Spleen (tissue), 13 donors: Measurements from ENCODE around the gene RHBDD1. TPM values are rescaled to one million over a fixed set of nuclear protein-coding genes. Genes with fewer than 3 reads are reported as not detected.
A peak's percentile ranks its signal among the peaks of the same experiment; 100 is the strongest.

ENCODE experiments used
- DNase-seq: peaks from one replicate; pipeline ENCODE4 v3.0.0-alpha.2; 2020
- H3K27ac ChIP-seq, 8 donors: fragments of 200-600 bp; sonication (generic) in 7 of 8; 1 replicate in 4 of 8; 2 replicates in 4 of 8; pipeline versions ENCODE4 v1.5.0 to v1.8.0; 2016 to 2021; ENCODE audit warnings: inconsistent platforms in 4 of 8, mild to moderate bottlenecking in 4 of 8, moderate library complexity in 1 of 8
- H3K27me3 ChIP-seq, 7 donors: fragments of 200-600 bp; sonication (generic) in 6 of 7; replicated peaks in 1 of 7; 1 replicate in 4 of 7; 2 replicates in 3 of 7; pipeline versions ENCODE4 v1.5.0 to v1.8.0; 2016 to 2021; ENCODE audit warnings: inconsistent platforms in 3 of 7, mild to moderate bottlenecking in 1 of 7
- H3K36me3 ChIP-seq, 6 donors: fragments of 200-600 bp; sonication (generic) in 5 of 6; 1 replicate in 4 of 6; 2 replicates in 2 of 6; pipeline versions ENCODE4 v1.5.0 to v1.8.0; 2016 to 2021; ENCODE audit warnings: inconsistent platforms in 2 of 6
- H3K4me1 ChIP-seq, 6 donors: fragments of 200-600 bp; sonication (generic) in 5 of 6; 1 replicate in 3 of 6; 2 replicates in 3 of 6; pipeline versions ENCODE4 v1.5.0 to v1.8.0; 2016 to 2021; ENCODE audit warnings: inconsistent platforms in 3 of 6
- H3K4me3 ChIP-seq, 8 donors: fragments of 200-600 bp; sonication (generic) in 7 of 8; 1 replicate in 4 of 8; 2 replicates in 4 of 8; pipeline versions ENCODE4 v1.5.0 to v1.8.0; 2016 to 2021; ENCODE audit warnings: inconsistent platforms in 4 of 8, mild to moderate bottlenecking in 4 of 8, moderate library complexity in 2 of 8
- H3K9me3 ChIP-seq, 8 donors: fragments of 200-600 bp; sonication (generic) in 7 of 8; 1 replicate in 4 of 8; 2 replicates in 4 of 8; pipeline versions ENCODE4 v1.5.0 to v1.8.0; 2016 to 2021; ENCODE audit warnings: inconsistent platforms in 4 of 8
- POLR2A ChIP-seq, 3 donors: fragments of 450-650 bp; IDR thresholded peaks; one replicate each; pipeline ENCODE4 v1.5.1; 2017; ENCODE audit warnings: antibody characterized with exemption in 3 of 3, mild to moderate bottlenecking in 1 of 3
- POLR2AphosphoS5 ChIP-seq, 3 donors: sonication (generic); formaldehyde crosslinking; IDR thresholded peaks; one replicate each; pipeline ENCODE4 v1.5.1; 2017; ENCODE audit warnings: antibody characterized with exemption in 3 of 3
- WGBS, 5 donors: extraction: QIAGEN DNeasy Blood & Tissue Kit in 3 of 5; methylation state at CpG; one replicate each; pipeline versions ENCODE4 v1.1.5 to v1.1.7; 2013 to 2018; 5-methylcytosine and 5-hydroxymethylcytosine counted together
- intact Hi-C: fragments of 100-400 bp; cut with DNase I; formaldehyde crosslinking; loops from one replicate; pipeline ENCODE4 v1.15.0; 2023; ENCODE audit warnings: low total_unique reads
- long read RNA-seq, 2 donors: transcript quantifications; one replicate each; lab custom pipeline, GENCODE V29; 2026
- polyA plus RNA-seq, 3 donors: library from polyadenylated mRNA; stranded (reverse); fragments of 200-250 nt; gene quantifications; one replicate each; pipeline ENCODE4 v1.2.1, GENCODE V29; 2013
- total RNA-seq, 7 donors: library from RNA; depleted of rRNA in 3 of 7; stranded (reverse); fragments of >200 nt in 3 of 7; fragmentation: NEBNext Ultra II Directional in 4 of 7; extraction: Animal tissue kit (Norgen Biotek cat#: 25700) in 4 of 7; gene quantifications; one replicate each; pipeline versions ENCODE4 v1.1.0 to v1.2.1, GENCODE V29; 2016 to 2021
- TF ChIP-seq, protein P1 (sequence below), 11 experiments: fragments of 200-600 bp in 7 of 11; fragments of 450-650 bp in 4 of 11; sonication (generic) in 4 of 11; IDR thresholded peaks in 8 of 11; conservative IDR thresholded peaks in 3 of 11; 1 replicate in 7 of 11; 2 replicates in 4 of 11; pipeline versions ENCODE4 v1.4.0 to v1.8.0; 2016 to 2021; ENCODE audit warnings: antibody characterized with exemption in 11 of 11, inconsistent platforms in 4 of 11, mild to moderate bottlenecking in 1 of 11
- donor health status: healthy with polysubstance abuse.
- donor health status: DM: no; HTN: no; CAD: no; lungs with moderate emphysema.
- donor health status: DM: no; HTN: no; CAD: no.
- donor health status: Bipolar disorder and iron deficiency.
- donor health status: healthy.
- donor health status: DM: no; HTN: no; CAD: no.
- donor health status: DM: yes; HTN: yes; CAD: no.

RHBDD1 gene, protein sequence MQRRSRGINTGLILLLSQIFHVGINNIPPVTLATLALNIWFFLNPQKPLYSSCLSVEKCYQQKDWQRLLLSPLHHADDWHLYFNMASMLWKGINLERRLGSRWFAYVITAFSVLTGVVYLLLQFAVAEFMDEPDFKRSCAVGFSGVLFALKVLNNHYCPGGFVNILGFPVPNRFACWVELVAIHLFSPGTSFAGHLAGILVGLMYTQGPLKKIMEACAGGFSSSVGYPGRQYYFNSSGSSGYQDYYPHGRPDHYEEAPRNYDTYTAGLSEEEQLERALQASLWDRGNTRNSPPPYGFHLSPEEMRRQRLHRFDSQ
- total RNA-seq (10 to 100 TPM; 27.1 to 67.5 (median 51.2) TPM), polyA plus RNA-seq (1 to 10 TPM; 6.1 to 8.0 (median 7.6) TPM)
- long read RNA-seq, donor 1, full-length matches to known transcripts = 1 of 1 reads
- long read RNA-seq, donor 1, partial matches to known transcripts = 0 of 1 reads
- long read RNA-seq, donor 1, other reads (novel, unspliced or antisense) = 0 of 1 reads
- long read RNA-seq, donor 2, full-length matches to known transcripts = 1 of 1 reads
- long read RNA-seq, donor 2, partial matches to known transcripts = 0 of 1 reads
- long read RNA-seq, donor 2, other reads (novel, unspliced or antisense) = 0 of 1 reads

DNA sequence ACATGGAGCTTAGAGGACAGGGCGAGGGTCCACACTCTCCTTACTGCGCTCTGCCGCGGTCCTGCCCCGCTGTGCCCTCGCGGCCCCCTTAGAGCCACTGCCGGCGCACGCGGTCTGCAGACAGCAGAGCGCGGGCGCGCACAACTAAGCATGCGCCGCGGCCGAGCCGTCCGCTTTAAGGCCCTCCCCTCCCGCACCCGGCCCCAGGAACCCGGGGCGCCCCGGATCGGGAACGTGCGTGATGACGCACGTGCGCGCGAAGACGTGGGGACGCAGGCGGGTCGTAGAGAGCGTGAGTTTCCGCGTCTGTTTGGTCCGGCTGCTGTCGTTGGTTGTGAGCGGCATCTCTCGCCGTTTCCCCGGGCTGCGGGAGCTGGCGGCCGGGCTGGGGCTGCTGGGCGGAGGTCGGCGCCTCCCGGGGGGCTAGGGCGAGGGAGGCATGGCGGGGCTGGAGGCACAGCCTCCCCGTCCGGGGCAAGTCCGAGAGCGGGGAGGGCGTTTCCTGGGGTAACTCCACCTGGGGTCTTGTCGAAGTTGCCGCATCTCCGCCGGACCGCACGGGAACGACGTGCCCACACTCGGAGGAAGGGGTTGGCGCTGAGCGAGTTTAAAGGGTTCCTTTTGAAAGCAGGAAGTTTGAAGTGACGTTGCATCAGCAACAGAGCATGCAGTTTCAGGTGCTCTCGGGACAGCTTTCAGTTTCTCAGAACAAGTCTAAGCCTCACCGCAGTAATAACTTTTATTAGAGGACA is at the start of gene RHBDD1:
Gene RHBDD1 (plus strand): TSS at position 259 of the 752 bp plus-strand sequence. CDS start 28,640 bp downstream, outside the sequence.
- no peaks in the 10 kb centered on the region for H3K27me3 ChIP-seq
- peak within 1 kb of the TSS; percentile 97 to 100 (median 99) for H3K27ac ChIP-seq
- TF ChIP-seq, protein P1, sequence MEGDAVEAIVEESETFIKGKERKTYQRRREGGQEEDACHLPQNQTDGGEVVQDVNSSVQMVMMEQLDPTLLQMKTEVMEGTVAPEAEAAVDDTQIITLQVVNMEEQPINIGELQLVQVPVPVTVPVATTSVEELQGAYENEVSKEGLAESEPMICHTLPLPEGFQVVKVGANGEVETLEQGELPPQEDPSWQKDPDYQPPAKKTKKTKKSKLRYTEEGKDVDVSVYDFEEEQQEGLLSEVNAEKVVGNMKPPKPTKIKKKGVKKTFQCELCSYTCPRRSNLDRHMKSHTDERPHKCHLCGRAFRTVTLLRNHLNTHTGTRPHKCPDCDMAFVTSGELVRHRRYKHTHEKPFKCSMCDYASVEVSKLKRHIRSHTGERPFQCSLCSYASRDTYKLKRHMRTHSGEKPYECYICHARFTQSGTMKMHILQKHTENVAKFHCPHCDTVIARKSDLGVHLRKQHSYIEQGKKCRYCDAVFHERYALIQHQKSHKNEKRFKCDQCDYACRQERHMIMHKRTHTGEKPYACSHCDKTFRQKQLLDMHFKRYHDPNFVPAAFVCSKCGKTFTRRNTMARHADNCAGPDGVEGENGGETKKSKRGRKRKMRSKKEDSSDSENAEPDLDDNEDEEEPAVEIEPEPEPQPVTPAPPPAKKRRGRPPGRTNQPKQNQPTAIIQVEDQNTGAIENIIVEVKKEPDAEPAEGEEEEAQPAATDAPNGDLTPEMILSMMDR (IDR thresholded peaks at IDR 0.05 in 8 of 11, conservative IDR thresholded peaks at IDR 0.05 in 3 of 11) = peak in 1 of 11 experiments; percentile 25
- TF ChIP-seq POLR2AphosphoS5 (IDR thresholded peaks at IDR 0.05) (peak; percentile 98 to 99 (median 98)), POLR2A (IDR thresholded peaks at IDR 0.05) (peak in 2 of 3 donors; percentile 47 to 84)
- peak; percentile 98 for DNase-seq
- peaks cover 22 to 69% (median 53%) of the 10 kb centered on the region in 6 donors for H3K4me1 ChIP-seq
- intact Hi-C loops = no loop called here
- H3K9me3 ChIP-seq = no peaks in the 10 kb centered on the region
- 0% methylated on average over 41 to 75 of the region's 75 CpGs for WGBS, 5 donors
- peak within 1 kb of the TSS; percentile 37 to 84 (median 58) for H3K4me3 ChIP-seq
- H3K36me3 ChIP-seq = peaks cover 0 to 8% (median 0%) of the 10 kb centered on the region in 6 donors

DNA sequence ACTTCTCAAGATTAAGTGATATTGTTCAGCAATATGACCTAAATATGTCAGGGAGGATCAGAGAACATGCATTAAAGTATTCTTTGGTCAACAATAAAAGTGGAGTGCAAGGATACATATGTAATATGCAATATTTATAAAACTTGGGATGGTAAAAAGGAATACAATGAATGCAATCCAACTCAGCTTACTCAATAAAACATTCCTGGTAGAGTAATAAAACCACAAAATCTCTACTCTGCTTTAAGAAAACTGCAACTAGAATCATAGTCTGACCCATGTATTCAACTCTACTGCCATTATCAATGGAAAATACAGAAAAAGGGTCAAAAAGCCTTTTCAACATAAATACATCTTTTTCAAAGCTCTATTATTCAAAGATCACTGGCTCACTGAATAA is 47.8 kb upstream of the RHBDD1 start:
- intact Hi-C loops = no loop called here

DNA sequence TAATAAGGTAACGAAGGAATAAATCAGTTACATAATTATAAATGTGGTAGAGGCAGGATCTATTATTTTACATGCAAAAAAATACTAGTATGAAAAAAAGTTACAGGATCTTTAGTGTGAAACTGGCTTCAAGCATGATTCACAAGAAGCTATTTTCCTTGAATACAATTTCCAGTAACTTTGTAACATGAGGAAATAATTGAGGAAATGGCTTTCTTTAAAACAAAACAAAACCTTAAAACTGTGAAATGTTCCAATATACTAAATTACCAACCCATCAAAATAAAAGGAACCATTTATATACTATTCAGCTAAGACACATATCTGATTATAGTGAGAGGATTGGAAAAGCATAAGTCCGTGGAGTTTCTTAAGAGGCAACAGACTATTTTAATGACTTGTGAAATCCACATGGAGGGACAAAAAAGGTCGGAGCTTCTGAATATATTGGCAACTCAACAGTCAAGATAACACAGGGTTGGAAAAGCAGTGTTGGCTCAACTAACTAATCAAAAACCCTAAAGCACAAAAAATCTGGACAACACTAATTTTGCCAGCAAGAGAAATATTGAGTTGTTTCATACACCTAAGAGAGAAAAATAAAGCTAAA is 46.9 kb upstream of the RHBDD1 start:
- peak overlapping the region in 5 of 8 donors; percentile 31 to 94 (median 33) for H3K27ac ChIP-seq
- peaks cover 4 to 42% (median 26%) of the 10 kb centered on the region in 6 donors for H3K4me1 ChIP-seq
- H3K4me3 ChIP-seq = no peak overlapping the region
- WGBS, 5 donors = 74 to 88% (median 82%) methylated on average over 3 of the region's 3 CpGs
- intact Hi-C loops = no loop called here
- H3K36me3 ChIP-seq = no peaks in the 10 kb centered on the region
- TF ChIP-seq, protein P1 (IDR thresholded peaks at IDR 0.05 in 8 of 11, conservative IDR thresholded peaks at IDR 0.05 in 3 of 11) = no peak
- TF ChIP-seq POLR2A (IDR thresholded peaks at IDR 0.05) = no peak
- no peak for TF ChIP-seq POLR2AphosphoS5 (IDR thresholded peaks at IDR 0.05)
- no peaks in the 10 kb centered on the region for H3K27me3 ChIP-seq
- no peaks in the 10 kb centered on the region for H3K9me3 ChIP-seq
- DNase-seq = no peak

More for the DNA sequence above, 47.8 kb upstream of the RHBDD1 start:
- H3K4me1 ChIP-seq = peaks cover 4 to 34% (median 25%) of the 10 kb centered on the region in 6 donors
- no peak for DNase-seq
- no peaks in the 10 kb centered on the region for H3K27me3 ChIP-seq
- no peak overlapping the region for H3K4me3 ChIP-seq
- peak overlapping the region in 1 of 8 donors; percentile 0 for H3K27ac ChIP-seq
- H3K9me3 ChIP-seq = no peaks in the 10 kb centered on the region
- no peaks in the 10 kb centered on the region for H3K36me3 ChIP-seq
- no peak for TF ChIP-seq POLR2A (IDR thresholded peaks at IDR 0.05)
- TF ChIP-seq, protein P1 (IDR thresholded peaks at IDR 0.05 in 8 of 11, conservative IDR thresholded peaks at IDR 0.05 in 3 of 11) = no peak
- no peak for TF ChIP-seq POLR2AphosphoS5 (IDR thresholded peaks at IDR 0.05)
